ENCODE results near the gene LAMA5. TPM values are rescaled to one million over a fixed set of nuclear protein-coding genes. Genes with fewer than 3 reads are reported as not detected.

Gene LAMA5
- total and polyA plus RNA-seq, 2 experiments from 2014 or later: 201 to 298 TPM

DNA sequence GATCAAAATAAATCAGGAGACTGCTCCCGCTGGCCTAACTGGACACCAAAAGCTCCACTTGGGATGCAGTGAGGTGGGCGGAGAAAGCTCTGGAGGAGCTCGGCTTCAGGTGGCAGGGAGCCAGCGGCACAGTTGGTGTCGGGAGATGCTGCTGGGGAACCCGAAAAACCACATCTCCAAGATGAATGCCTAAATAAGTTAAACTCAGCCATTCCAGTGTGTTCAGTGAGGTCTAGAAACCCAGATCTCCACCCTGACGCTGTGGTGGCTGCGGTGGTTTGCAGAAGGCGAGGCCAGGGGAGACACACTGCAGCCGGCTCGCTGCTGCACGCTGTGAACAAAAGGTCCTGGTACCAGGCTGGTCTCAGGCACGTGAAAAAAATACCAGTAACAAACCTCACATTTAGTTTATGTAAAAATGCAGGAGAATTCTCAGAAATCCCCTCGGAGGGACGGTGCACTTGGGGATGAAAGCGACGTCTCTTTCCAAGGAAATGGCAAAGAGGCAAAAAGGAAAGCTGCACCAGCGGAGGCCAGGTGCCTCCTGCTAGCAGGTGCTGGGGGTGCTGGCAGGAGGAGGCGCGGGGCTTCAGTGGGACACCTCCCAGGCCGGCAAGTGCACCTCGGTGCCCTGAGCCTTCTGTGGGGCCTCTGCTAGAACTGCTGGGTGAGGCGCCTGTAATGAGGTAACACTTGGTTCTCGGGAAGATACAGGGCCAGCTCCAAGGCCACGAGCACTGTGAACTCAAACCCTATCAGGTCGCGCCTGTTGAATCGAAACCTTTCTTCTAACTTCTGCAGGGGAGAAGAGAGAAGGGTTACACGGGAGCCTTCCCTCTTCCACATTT lies 23.4 kb upstream of the LAMA5 start:
- Mint-ChIP-seq H3K9me3 (no peaks in the 10 kb centered on the region), H3K27me3 (ENCODE audit: insufficient read depth, low read depth, poor library complexity) (peaks cover 33% of the 10 kb centered on the region), H3K4me3 (no peak overlapping the region), H3K4me1 (peaks cover 22% of the 10 kb centered on the region), H3K36me3 (ENCODE audit: low read depth) (peaks cover 36% of the 10 kb centered on the region), H3K27ac (peak overlapping the region; percentile 36)
- no peaks in the 10 kb centered on the region for H3K27me3 ChIP-seq (ENCODE audit: insufficient read depth)
- ATAC-seq (no peak), DNase-seq (ENCODE audit: low spot score) (no peak)
- no peak overlapping the region for H3K4me3 ChIP-seq
- peaks cover 35% of the 10 kb centered on the region for H3F3A ChIP-seq (replicated peaks; ENCODE audit: low read depth)
- no peak overlapping the region for H2AFZ ChIP-seq
- H3K27ac ChIP-seq (ENCODE audit: low read depth): peak overlapping the region; percentile 72
- peaks cover 11% of the 10 kb centered on the region for H3K36me3 ChIP-seq (ENCODE audit: insufficient read depth)
- TF ChIP-seq EZH2phosphoT487 (IDR thresholded peaks at IDR 0.05; ENCODE audit: unreplicated experiment) (no peak), POLR2AphosphoS5 (IDR thresholded peaks at IDR 0.05; ENCODE audit: low read depth) (0 out of 2 replicates have a peak, but pooled peaks have one; percentile 14)
- H4K20me1 ChIP-seq (replicated peaks; ENCODE audit: insufficient read depth): peaks cover 19% of the 10 kb centered on the region
- H3K4me1 ChIP-seq (ENCODE audit: insufficient read depth): peaks cover 5% of the 10 kb centered on the region
- H3K79me2 ChIP-seq (replicated peaks; ENCODE audit: insufficient read depth): peaks cover 24% of the 10 kb centered on the region
- H3K4me2 ChIP-seq: no peak overlapping the region
- H3K9me2 ChIP-seq (ENCODE audit: insufficient read depth): no peaks in the 10 kb centered on the region

DNA sequence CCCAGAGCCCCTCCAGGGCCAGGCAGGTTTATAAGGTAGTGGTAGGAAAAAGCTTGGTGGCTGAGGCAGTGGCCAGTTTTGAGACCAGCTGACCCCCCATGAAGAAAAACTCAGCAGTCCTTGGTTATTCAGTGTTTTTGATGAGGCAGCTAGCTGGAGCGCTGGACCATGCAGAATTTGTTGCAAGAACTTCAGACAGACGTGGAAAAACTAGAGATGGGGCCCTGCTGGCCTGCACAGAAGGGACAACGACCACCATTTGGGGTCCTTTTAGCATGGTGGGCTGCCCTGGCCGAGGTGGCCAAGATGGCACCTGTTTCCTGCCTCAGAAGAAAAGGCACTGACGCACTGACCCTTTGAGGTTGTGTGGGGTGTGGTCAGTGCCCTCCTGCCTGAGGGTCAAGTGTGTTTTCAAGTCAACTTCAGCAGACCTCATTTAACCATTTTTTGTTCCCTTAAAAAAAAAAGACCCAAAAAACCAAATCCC lies 22.5 kb upstream of the LAMA5 start:
- Mint-ChIP-seq H3K36me3 (ENCODE audit: low read depth) (peaks cover 43% of the 10 kb centered on the region), H3K9me3 (no peaks in the 10 kb centered on the region), H3K27ac (peak overlapping the region; percentile 48; the same call in 1 of the 2 replicates), H3K27me3 (ENCODE audit: insufficient read depth, low read depth, poor library complexity) (peaks cover 32% of the 10 kb centered on the region), H3K4me1 (peaks cover 28% of the 10 kb centered on the region), H3K4me3 (no peak overlapping the region; the same call in 2 of the 3 replicates)
- Histone ChIP-seq H4K20me1 (replicated peaks; ENCODE audit: insufficient read depth) (peaks cover 23% of the 10 kb centered on the region), H3F3A (replicated peaks; ENCODE audit: low read depth) (peaks cover 43% of the 10 kb centered on the region), H3K36me3 (ENCODE audit: insufficient read depth) (peaks cover 11% of the 10 kb centered on the region), H3K4me1 (ENCODE audit: insufficient read depth) (peaks cover 11% of the 10 kb centered on the region), H2AFZ (no peak overlapping the region), H3K79me2 (replicated peaks; ENCODE audit: insufficient read depth) (peaks cover 33% of the 10 kb centered on the region), H3K9me2 (ENCODE audit: insufficient read depth) (no peaks in the 10 kb centered on the region), H3K27me3 (ENCODE audit: insufficient read depth) (no peaks in the 10 kb centered on the region), H3K4me3 (no peak overlapping the region), H3K4me2 (no peak overlapping the region), H3K27ac (ENCODE audit: low read depth) (peak overlapping the region; percentile 72)
- no peak for DNase-seq (ENCODE audit: low spot score)
- ATAC-seq: no peak
- TF ChIP-seq, protein P1, sequence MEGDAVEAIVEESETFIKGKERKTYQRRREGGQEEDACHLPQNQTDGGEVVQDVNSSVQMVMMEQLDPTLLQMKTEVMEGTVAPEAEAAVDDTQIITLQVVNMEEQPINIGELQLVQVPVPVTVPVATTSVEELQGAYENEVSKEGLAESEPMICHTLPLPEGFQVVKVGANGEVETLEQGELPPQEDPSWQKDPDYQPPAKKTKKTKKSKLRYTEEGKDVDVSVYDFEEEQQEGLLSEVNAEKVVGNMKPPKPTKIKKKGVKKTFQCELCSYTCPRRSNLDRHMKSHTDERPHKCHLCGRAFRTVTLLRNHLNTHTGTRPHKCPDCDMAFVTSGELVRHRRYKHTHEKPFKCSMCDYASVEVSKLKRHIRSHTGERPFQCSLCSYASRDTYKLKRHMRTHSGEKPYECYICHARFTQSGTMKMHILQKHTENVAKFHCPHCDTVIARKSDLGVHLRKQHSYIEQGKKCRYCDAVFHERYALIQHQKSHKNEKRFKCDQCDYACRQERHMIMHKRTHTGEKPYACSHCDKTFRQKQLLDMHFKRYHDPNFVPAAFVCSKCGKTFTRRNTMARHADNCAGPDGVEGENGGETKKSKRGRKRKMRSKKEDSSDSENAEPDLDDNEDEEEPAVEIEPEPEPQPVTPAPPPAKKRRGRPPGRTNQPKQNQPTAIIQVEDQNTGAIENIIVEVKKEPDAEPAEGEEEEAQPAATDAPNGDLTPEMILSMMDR (conservative IDR thresholded peaks at IDR 0.05; ENCODE audit: low read depth in 2 of 2): no peak
- TF ChIP-seq, protein P2, sequence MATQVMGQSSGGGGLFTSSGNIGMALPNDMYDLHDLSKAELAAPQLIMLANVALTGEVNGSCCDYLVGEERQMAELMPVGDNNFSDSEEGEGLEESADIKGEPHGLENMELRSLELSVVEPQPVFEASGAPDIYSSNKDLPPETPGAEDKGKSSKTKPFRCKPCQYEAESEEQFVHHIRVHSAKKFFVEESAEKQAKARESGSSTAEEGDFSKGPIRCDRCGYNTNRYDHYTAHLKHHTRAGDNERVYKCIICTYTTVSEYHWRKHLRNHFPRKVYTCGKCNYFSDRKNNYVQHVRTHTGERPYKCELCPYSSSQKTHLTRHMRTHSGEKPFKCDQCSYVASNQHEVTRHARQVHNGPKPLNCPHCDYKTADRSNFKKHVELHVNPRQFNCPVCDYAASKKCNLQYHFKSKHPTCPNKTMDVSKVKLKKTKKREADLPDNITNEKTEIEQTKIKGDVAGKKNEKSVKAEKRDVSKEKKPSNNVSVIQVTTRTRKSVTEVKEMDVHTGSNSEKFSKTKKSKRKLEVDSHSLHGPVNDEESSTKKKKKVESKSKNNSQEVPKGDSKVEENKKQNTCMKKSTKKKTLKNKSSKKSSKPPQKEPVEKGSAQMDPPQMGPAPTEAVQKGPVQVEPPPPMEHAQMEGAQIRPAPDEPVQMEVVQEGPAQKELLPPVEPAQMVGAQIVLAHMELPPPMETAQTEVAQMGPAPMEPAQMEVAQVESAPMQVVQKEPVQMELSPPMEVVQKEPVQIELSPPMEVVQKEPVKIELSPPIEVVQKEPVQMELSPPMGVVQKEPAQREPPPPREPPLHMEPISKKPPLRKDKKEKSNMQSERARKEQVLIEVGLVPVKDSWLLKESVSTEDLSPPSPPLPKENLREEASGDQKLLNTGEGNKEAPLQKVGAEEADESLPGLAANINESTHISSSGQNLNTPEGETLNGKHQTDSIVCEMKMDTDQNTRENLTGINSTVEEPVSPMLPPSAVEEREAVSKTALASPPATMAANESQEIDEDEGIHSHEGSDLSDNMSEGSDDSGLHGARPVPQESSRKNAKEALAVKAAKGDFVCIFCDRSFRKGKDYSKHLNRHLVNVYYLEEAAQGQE (IDR thresholded peaks at IDR 0.05; ENCODE audit: unreplicated experiment): no peak
- TF ChIP-seq STAT1 (IDR thresholded peaks at IDR 0.05; ENCODE audit: unreplicated experiment) (no peak), EZH2 (IDR thresholded peaks at IDR 0.05; ENCODE audit: low read depth, unreplicated experiment) (no peak), ZNF114 (CRISPR knock-in tag; IDR thresholded peaks at IDR 0.05) (no peak), ZNF331 (CRISPR knock-in tag; IDR thresholded peaks at IDR 0.05; ENCODE audit: low read depth) (no peak), ZNF462 (CRISPR knock-in tag; IDR thresholded peaks at IDR 0.05) (no peak)

Measured in GM23338 (cell line).